ENCODE data around the gene KLHL22. TPM values are rescaled to one million over a fixed set of nuclear protein-coding genes. Genes with fewer than 3 reads are reported as not detected.

The KLHL22 gene
- total and polyA plus RNA-seq, 2 of the 13 experiments (the other 11 are each of a cell fraction or from before 2014, with no cell fraction given): 10.9 to 14.8 TPM

DNA sequence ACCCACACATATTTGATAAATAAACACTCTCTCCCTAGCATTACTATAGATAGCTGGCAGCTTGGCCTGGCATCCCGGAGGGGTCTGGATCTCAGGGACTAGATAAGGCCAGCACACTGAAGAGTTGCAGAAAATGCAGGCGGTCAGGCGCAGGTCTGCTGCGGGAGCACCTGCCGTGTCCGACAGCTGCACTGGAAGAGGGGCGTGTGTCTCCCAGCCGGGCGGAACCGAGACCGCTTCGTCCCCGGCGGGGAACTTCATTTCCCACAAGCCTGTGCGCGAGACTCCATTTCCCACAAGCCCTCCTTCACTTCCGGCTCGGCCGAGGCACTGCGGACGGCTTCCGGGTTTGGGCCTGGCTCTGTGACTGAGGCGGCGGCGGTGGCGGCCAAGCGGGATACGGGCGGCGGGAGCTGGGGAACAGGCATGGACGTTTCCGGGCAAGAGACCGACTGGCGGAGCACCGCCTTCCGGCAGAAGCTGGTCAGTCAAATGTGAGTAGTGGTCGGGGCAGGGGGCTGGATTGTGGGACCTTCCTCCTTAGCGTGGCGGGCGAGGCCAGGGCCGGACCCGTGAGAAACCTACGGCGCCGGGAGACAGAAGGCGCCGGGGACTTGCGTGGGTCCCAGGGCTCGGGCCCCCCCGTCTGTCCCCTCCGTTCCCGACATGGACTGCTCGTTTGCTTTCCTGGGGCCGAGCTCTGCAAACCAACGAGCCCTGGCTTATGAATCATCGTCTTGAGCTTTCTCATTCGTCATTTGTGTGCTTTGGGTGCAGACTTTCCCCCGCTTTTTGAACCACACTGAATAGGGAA, 11.9 kb upstream of the KLHL22 start, which contains the start of gene MED15 (continued):
- TF ChIP-seq, protein P1, sequence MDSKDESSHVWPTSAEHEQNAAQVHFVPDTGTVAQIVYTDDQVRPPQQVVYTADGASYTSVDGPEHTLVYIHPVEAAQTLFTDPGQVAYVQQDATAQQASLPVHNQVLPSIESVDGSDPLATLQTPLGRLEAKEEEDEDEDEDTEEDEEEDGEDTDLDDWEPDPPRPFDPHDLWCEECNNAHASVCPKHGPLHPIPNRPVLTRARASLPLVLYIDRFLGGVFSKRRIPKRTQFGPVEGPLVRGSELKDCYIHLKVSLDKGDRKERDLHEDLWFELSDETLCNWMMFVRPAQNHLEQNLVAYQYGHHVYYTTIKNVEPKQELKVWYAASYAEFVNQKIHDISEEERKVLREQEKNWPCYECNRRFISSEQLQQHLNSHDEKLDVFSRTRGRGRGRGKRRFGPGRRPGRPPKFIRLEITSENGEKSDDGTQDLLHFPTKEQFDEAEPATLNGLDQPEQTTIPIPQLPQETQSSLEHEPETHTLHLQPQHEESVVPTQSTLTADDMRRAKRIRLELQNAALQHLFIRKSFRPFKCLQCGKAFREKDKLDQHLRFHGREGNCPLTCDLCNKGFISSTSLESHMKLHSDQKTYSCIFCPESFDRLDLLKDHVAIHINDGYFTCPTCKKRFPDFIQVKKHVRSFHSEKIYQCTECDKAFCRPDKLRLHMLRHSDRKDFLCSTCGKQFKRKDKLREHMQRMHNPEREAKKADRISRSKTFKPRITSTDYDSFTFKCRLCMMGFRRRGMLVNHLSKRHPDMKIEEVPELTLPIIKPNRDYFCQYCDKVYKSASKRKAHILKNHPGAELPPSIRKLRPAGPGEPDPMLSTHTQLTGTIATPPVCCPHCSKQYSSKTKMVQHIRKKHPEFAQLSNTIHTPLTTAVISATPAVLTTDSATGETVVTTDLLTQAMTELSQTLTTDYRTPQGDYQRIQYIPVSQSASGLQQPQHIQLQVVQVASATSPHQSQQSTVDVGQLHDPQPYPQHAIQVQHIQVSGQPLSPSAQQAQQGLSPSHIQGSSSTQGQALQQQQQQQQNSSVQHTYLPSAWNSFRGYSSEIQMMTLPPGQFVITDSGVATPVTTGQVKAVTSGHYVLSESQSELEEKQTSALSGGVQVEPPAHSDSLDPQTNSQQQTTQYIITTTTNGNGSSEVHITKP (CRISPR knock-in tag; IDR thresholded peaks at IDR 0.05; ENCODE audit: low read depth): peak; percentile 42; the same call in 1 of the 2 replicates
- TF ChIP-seq ZNF552 (CRISPR knock-in tag; IDR thresholded peaks at IDR 0.05; ENCODE audit: borderline replicate concordance) (peak; percentile 70; the same call in 1 of the 2 replicates), BRCA1 (CRISPR knock-in tag; IDR thresholded peaks at IDR 0.05) (peak; percentile 82), TBP (CRISPR knock-in tag; IDR thresholded peaks at IDR 0.05) (no peak), EEA1 (CRISPR knock-in tag; IDR thresholded peaks at IDR 0.05; ENCODE audit: borderline replicate concordance) (peak; percentile 76; the same call in 1 of the 2 replicates), EED (CRISPR knock-in tag; IDR thresholded peaks at IDR 0.05) (peak; percentile 50; the same call in 1 of the 2 replicates), SPEN (CRISPR knock-in tag; IDR thresholded peaks at IDR 0.05; ENCODE audit: low read depth) (peak; percentile 97), TARDBP (CRISPR knock-in tag; IDR thresholded peaks at IDR 0.05) (peak; percentile 89), ZNF709 (CRISPR knock-in tag; IDR thresholded peaks at IDR 0.05) (peak; percentile 95), SKI (IDR thresholded peaks at IDR 0.05; ENCODE audit: partially characterized antibody) (peak; percentile 37), SNAI1 (CRISPR knock-in tag; IDR thresholded peaks at IDR 0.05; ENCODE audit: borderline replicate concordance) (peak; percentile 92), MXD4 (CRISPR knock-in tag; IDR thresholded peaks at IDR 0.05) (peak; percentile 84), RBFOX2 (IDR thresholded peaks at IDR 0.05; ENCODE audit: low read depth, low read length) (peak; percentile 95), ZNF124 (CRISPR knock-in tag; IDR thresholded peaks at IDR 0.05) (peak; percentile 76), TCF12 (IDR thresholded peaks at IDR 0.05) (no peak), TCF12 (CRISPR knock-in tag; IDR thresholded peaks at IDR 0.05) (no peak)
- TF ChIP-seq, protein P2, sequence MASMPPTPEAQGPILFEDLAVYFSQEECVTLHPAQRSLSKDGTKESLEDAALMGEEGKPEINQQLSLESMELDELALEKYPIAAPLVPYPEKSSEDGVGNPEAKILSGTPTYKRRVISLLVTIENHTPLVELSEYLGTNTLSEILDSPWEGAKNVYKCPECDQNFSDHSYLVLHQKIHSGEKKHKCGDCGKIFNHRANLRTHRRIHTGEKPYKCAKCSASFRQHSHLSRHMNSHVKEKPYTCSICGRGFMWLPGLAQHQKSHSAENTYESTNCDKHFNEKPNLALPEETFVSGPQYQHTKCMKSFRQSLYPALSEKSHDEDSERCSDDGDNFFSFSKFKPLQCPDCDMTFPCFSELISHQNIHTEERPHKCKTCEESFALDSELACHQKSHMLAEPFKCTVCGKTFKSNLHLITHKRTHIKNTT (CRISPR knock-in tag; IDR thresholded peaks at IDR 0.05): 0 out of 2 replicates have a peak, but pooled peaks have one; percentile 85
- TF ChIP-seq, protein P3, sequence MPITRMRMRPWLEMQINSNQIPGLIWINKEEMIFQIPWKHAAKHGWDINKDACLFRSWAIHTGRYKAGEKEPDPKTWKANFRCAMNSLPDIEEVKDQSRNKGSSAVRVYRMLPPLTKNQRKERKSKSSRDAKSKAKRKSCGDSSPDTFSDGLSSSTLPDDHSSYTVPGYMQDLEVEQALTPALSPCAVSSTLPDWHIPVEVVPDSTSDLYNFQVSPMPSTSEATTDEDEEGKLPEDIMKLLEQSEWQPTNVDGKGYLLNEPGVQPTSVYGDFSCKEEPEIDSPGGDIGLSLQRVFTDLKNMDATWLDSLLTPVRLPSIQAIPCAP (CRISPR knock-in tag; IDR thresholded peaks at IDR 0.05; ENCODE audit: low read depth): 0 out of 2 replicates have a peak, but pooled peaks have one; percentile 74
- TF ChIP-seq, protein P4, sequence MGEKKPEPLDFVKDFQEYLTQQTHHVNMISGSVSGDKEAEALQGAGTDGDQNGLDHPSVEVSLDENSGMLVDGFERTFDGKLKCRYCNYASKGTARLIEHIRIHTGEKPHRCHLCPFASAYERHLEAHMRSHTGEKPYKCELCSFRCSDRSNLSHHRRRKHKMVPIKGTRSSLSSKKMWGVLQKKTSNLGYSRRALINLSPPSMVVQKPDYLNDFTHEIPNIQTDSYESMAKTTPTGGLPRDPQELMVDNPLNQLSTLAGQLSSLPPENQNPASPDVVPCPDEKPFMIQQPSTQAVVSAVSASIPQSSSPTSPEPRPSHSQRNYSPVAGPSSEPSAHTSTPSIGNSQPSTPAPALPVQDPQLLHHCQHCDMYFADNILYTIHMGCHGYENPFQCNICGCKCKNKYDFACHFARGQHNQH (CRISPR knock-in tag; IDR thresholded peaks at IDR 0.05): peak; percentile 84
- TF ChIP-seq, protein P5, sequence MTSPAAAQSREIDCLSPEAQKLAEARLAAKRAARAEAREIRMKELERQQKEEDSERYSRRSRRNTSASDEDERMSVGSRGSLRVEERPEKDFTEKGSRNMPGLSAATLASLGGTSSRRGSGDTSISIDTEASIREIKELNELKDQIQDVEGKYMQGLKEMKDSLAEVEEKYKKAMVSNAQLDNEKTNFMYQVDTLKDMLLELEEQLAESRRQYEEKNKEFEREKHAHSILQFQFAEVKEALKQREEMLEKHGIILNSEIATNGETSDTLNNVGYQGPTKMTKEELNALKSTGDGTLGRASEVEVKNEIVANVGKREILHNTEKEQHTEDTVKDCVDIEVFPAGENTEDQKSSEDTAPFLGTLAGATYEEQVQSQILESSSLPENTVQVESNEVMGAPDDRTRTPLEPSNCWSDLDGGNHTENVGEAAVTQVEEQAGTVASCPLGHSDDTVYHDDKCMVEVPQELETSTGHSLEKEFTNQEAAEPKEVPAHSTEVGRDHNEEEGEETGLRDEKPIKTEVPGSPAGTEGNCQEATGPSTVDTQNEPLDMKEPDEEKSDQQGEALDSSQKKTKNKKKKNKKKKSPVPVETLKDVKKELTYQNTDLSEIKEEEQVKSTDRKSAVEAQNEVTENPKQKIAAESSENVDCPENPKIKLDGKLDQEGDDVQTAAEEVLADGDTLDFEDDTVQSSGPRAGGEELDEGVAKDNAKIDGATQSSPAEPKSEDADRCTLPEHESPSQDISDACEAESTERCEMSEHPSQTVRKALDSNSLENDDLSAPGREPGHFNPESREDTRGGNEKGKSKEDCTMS (CRISPR knock-in tag; conservative IDR thresholded peaks at IDR 0.05): no peak

All from HepG2 (cell line).